Glomerular visceral epithelial cell (primary cell): ENCODE data around the gene EMD.
"Not testable (repeated sequence)": the region's sequence is repeated elsewhere in the genome, so short reads cannot be mapped to it uniquely, and the experiment has no call there.

ENCODE experiments used
- DNase-seq: peaks from one replicate; pipeline ENCODE4 v3.0.0-alpha.2; 2016; ENCODE audit errors: extremely low spot score

EMD gene

DNA sequence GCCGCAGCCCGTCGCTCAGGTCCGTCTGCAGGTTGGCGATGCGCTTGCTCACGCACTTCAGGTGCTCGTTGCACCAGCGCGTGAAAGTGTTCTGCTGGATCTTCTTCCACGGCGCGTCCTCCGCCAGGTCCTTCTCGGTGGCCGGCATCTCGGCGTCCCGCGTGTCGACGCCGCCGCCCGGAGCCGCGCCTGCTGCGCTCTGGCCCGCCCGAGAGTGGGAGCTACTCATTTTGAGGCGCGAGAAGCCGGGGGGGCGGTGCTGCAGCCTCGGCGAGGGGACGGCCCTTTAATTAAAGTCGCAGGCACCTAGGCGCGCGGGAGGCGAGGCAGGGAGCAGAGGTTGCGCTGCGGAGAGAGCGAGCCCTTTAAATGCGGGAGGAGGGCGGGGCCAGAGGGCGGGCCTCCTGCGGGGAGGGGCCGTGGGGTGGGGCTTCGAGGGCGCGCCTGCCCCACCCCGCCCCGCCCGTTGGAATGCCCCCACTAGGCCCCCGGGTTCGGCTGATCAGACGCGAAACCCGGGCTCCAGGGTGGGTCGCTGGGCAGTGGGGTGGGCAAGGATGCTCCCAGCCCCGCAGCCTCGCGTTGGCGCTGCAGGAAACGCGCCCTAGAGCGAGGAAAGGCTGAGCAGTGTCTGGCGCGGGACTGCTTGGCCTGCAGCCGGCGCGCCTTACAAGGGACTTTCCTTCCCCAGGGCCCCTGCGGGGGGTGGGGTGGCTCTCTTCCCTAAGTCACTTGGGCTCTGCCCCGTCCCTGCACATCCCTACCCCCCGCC, 7.9 kb upstream of the EMD start:
- DNase-seq: peak; percentile 95

DNA sequence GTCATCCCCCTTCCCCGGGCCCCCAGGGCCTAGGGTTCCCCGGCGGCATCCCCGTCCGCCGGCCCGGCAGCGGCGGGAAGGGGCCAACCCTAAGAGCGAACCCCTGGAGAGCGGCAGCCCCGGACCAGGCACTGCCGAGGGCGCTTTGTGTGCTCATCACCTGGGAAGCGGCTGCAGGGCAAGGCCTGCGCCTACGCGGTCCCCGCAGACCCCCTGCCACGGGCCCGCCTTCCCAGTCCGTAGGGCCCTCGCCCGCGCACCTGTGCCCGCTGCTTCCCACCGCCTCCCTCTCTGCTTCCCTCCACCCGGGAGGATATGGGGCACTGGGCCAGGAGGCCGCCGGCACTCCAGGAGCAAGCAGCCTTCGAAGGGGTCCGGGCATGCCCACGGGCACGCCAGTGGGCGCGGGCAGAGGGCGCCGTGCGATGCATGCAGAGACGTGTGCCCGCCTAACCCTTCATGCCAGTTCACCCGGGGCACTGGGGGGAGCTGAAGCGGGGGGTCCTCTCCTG, 7.2 kb upstream of the EMD start:
- DNase-seq: no peak

DNA sequence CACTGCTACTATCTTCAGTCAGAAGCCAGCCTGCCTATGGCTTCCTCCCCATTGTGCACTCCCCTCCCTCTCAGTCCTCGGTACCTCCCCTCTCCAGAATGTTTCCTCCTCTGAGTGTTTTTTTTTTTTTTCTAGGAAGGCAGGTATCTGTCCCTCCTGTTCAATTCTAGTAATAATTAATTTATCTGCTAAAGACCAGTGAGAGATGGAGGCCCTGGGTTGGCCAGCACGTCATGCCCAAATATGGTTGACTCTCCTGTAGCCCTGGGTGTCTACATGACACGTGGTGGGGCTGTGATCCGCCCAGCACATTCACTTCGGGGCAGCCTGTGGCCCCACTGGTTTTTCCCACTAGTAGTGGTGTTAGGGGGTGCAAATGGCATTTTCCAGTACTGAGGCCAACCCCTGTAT, 6.5 kb upstream of the EMD start:
- peak; percentile 87 for DNase-seq

GRCh38 chrX:154373340-154374306, 5.5 kb upstream of the EMD start:
- peak; percentile 84 for DNase-seq

DNA sequence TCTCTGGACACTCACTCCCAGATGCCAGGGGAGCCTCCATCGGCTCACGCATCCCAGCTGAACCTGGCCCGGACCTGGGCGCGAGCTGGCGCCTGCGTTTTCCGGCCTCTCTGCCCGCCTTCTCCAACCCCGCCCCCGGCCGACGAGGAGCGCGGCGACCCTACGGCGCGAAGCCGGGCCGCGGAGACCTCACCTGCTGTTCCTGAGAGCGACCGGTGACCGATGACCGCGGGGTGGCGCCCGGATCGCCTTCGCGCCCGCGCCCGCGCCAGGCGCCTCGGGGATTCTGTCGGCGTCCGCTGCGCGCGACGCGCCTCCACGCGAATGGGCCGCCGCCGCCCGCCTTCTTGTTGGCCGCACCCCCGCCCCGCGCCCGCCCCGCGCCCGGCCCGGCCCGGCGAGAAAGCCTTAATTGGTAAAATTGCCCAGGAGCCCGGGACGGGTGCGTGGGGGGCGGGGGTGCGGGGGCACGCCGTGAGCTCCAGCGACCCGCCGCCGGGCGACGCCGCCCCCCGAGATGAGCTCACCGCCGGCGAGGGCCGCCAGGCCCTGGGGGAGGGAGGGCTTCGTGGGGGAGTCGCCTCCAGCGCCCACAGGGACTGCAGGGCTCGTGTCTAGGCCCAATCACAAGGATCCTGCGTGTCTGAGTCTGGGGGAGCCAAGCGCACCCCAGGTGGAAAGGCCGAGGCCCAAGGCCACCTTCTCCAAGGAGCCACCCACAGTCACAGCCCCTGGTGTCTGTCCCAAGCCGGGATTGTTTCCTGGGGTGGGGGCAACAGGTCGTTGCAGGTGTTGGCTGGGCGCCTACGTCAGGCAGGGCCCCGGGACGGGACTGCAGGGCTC, 4.6 kb upstream of the EMD start, which contains the start of gene FLNA:
Gene FLNA, minus strand, starts transcription at position 322 of the 843 bp plus-strand sequence. CDS start 3,389 bp downstream, outside the sequence.
- peak; percentile 66 for DNase-seq

- no peak for DNase-seq
These were observed 4.0 kb upstream of the EMD start for GRCh38 chrX:154375156-154375504.

- DNase-seq: no peak
These were observed 2.3 kb upstream of the EMD start for GRCh38 chrX:154376774-154377173.

DNA sequence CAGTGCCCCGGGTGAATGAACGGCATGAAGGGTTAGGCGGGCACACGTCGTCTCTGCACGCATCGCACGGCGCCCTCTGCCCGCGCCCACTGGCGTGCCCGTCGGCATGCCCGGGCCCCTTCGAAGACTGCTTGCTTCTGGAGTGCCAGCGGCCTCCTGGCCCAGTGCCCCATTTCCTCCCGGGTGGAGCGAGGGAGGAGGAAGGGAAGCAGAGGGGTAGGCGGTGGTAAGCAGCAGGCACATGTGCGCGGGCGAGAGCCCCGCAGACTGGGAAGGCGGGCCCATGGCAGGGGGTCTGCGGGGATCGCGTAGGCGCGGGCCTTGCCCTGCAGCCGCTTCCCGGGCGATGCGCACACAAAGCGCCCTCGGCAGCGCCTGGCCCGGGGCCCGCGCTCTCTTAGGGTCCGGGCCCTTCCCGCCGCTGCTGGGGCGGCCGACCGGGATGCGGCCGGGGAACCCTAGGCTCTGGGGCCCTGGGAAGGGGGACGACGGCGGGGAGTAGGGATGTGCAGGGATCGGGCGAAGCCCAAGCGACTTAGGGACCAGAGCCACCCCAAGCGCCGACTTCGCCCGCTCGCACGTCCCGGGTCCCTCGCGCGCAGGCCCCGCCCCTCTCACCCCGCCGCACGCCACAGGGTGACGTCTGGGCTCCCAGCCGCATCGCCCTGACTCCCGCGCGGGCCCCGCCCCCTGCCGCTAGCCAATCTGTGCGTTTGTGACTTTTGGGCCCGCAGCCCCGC, 866 bp upstream of the EMD start:
- DNase-seq: peak; percentile 54

- no peak for DNase-seq
These were observed 465 bp downstream of the EMD start for GRCh38 chrX:154379569-154379951.

DNA sequence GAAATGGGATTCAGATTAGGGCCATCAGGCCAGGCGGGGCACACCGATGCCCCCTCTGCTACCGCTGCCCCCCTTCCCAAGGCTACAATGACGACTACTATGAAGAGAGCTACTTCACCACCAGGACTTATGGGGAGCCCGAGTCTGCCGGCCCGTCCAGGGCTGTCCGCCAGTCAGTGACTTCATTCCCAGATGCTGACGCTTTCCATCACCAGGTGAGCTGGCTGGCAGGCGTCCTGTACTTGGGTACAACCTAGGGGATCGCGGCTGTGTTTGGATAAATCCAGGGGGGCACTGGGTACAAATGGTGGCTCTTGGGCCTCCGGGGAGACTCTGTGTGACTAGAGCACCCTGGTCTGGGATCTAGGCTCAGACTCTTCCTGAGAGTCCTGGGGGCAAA, 1.1 kb downstream of the EMD start:
- no peak for DNase-seq

DNA sequence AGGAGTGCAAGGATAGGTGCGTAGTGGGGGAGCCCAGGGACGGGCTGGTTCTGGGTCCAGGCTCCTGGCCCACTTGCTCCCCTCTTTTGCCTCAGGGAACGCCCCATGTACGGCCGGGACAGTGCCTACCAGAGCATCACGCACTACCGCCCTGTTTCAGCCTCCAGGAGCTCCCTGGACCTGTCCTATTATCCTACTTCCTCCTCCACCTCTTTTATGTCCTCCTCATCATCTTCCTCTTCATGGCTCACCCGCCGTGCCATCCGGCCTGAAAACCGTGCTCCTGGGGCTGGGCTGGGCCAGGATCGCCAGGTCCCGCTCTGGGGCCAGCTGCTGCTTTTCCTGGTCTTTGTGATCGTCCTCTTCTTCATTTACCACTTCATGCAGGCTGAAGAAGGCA, 1.7 kb downstream of the EMD start:
- no peak for DNase-seq

DNA sequence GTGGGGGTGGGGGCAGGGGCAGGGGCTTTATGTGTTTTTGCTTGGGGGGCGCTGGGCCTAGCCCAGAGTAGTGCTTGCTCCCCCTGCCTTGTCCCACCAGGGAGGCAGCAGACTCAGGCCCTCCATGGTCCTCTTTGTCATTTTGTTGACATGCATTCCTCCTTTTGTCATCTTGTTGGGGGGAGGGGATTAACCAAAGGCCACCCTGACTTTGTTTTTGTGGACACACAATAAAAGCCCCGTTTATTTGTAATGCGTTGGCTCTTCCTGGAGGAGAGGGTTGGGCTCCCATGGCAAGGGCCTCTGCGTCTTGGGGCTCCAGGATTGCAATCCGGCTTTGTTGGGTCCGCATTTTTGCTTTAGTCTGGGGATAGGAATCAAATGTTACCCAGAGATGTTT, 2.2 kb downstream of the EMD start:
- no peak for DNase-seq

- DNase-seq: no peak
These were observed 3.5 kb downstream of the EMD start for GRCh38 chrX:154382483-154383069.

- no peak for DNase-seq
These were observed 4.5 kb downstream of the EMD start for GRCh38 chrX:154383359-154384283.

DNA sequence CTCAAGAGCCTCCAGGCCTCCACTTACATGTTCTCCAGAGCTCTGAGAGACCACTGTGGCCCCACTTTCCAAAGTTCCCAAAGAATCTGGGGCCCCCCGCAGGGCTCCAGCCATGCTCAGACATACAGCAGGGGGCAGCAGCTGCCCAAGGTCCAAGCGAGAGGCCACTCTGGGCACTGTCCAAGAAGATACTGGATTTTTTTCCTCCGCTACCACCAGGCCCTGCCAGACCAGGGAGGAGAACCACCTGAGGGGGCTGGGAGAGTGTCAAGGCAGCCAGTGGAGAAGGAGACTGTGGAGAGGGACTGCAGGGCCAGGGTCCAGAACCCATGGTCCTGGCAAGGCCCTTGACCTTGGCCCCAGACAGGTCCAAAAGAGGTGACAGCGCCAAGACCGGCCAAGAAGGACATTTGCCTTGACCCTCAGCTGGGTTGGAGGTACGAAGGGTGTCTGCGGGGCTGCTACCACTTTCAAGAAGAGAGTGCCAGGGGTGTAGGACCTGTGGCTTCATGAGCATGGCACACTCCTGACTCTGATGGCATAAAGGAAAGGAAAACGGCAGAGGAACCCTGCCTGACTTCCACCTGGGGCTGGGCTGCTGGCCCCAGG, 5.3 kb downstream of the EMD start:
- DNase-seq: no peak

- DNase-seq: not testable (repeated sequence)
These were observed 9.0 kb downstream of the EMD start for GRCh38 chrX:154388094-154388493.

GRCh38 chrX:154388649-154389048, 9.6 kb downstream of the EMD start:
- not testable (repeated sequence) for DNase-seq

DNA sequence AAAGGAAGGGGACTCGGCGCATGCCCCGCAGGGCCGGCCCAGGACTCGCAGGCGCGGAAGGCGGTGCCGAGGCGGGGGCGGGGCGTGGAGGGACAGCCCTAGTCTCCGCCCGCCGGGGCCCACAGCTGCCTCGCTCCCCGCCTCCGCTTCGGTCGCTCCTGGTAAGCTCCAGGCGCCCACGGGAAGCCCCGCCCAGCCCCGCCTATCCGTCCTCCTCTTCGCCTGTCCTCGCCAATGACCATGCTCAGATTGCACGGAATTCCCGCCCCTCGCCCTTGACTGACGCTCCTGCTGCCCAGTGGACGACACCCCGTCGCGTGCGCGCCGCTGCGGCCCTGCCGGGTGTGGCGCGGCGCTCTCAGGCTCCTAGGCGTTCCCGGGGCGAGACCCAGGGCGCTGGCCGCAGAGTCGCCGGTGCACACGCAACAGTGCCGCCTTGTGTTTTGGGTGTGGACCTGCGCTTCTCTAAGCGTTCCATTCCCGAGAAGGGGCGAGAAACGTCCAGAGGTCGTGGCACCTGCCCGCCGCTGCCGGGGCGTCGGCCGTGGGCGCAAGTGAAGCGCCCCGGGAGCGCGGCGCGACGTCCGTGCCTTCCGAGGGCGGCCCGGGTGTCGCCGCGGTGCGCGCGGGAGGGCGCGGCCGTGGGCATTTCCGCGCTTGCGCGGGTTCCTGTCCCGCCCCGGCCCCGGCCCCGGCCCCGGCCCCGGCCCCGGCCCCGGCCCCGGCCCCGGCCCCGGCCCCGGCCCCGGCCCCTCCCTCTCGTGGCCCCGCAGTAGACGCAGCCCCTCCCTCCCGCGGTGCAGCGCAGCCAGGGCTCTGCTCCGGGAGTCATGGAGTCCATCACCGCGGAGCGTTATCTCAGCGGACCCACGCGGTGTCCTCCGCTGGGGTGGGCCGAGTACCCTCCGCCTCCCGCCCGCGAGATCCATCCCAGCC, 11.0 kb downstream of the EMD start:
- DNase-seq: not testable (repeated sequence)
